Measurements from ENCODE around the gene HOXD4.
A peak's percentile ranks its signal among the peaks of the same experiment; 100 is the strongest.

The HOXD4 gene

DNA sequence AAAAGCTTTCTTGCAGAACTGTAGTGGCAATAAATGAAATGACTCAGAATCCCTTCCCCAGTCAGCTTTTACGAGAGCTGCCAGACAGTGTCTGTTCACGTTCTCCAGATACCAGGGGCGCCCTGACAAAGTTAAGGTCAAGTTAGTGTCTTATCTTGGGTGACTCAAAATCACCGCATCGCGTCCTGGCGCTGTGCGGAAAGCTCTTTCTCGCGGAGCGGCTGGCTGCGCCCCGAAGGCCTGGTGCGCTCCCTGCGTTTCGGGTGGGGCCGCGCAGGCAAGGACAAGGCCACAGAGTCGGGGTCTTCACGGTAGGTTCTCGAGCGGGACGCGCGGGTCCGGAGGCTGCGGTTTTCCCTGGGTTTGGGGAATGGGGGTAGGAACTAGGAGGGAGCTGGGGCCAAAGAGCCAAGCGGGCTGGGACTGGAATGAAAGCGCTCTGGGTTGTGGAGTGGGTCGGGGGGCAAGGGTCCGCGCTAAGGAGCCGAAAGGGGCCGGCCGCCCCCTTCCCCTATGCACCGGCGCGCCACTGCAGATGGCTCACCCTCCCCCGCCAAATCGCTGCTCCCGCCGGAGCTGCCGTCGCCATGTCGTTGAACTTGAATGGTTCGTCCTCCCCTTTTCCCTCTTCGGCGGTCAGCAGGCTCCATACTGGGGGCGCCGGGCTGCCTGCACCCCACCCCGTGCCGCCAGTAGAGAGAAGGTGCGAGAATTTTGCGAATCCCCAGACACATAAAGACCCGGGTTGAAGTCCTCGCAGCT is 46.9 kb upstream of the HOXD4 start:
- Histone ChIP-seq H3K4me1 (peaks cover 0 to 59% (median 45%) of the 10 kb centered on the region in 4 donors), H3K27ac (no peak overlapping the region), H3K36me3 (no peaks in the 10 kb centered on the region), H3K9me3 (no peaks in the 10 kb centered on the region), H3K27me3 (peaks cover 26 to 99% of the 10 kb centered on the region in 2 donors), H3K4me3 (peak overlapping the region in 1 of 2 donors; percentile 5)
- TF ChIP-seq, protein P1, sequence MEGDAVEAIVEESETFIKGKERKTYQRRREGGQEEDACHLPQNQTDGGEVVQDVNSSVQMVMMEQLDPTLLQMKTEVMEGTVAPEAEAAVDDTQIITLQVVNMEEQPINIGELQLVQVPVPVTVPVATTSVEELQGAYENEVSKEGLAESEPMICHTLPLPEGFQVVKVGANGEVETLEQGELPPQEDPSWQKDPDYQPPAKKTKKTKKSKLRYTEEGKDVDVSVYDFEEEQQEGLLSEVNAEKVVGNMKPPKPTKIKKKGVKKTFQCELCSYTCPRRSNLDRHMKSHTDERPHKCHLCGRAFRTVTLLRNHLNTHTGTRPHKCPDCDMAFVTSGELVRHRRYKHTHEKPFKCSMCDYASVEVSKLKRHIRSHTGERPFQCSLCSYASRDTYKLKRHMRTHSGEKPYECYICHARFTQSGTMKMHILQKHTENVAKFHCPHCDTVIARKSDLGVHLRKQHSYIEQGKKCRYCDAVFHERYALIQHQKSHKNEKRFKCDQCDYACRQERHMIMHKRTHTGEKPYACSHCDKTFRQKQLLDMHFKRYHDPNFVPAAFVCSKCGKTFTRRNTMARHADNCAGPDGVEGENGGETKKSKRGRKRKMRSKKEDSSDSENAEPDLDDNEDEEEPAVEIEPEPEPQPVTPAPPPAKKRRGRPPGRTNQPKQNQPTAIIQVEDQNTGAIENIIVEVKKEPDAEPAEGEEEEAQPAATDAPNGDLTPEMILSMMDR (IDR thresholded peaks at IDR 0.05), result no peak
- intact Hi-C loops (cut with DNase I; ENCODE audit: low total_unique reads), result no loop called here
- DNase-seq, result no peak

DNA sequence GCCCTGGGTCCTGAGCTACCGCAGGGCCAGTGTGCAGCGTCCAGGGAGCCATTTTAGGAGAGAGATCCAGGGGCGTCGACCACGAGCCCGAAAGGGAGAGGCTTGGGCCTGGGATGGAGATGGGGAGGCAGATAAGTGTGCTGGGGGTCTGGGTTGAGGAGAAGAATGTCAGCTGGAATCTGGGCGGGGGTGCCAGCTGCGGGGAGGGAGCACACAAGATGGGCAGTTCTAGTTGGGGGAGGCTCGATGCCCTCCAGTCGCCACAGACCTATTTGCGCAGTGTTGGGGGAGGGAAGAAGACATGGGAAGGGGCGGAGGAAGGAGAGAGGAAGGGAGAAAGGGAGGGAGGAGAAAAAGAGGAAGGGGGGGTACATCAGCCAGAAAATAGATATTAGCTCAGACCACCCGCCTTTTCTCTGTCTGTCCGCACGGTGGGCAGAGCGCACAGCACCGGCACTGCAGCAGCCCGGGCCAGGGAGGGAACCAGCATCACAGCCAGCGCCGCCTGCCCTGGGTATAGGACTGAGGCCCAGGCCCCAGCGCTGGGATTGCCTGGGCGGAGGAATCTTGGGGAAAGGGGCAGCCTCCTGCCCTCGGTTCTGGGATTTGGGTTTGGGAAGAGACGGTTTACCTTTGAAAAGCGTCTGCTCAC is 46.1 kb upstream of the HOXD4 start:
- no peaks in the 10 kb centered on the region for H3K36me3 ChIP-seq
- peak overlapping the region in 1 of 2 donors; percentile 5 for H3K4me3 ChIP-seq
- no peak overlapping the region for H3K27ac ChIP-seq
- intact Hi-C loops (cut with DNase I; ENCODE audit: low total_unique reads), result no loop called here
- TF ChIP-seq, protein P1 (IDR thresholded peaks at IDR 0.05), result no peak
- H3K27me3 ChIP-seq, result peaks cover 22 to 99% of the 10 kb centered on the region in 2 donors
- no peaks in the 10 kb centered on the region for H3K9me3 ChIP-seq
- H3K4me1 ChIP-seq, result peaks cover 0 to 52% (median 39%) of the 10 kb centered on the region in 4 donors
- no peak for DNase-seq

DNA sequence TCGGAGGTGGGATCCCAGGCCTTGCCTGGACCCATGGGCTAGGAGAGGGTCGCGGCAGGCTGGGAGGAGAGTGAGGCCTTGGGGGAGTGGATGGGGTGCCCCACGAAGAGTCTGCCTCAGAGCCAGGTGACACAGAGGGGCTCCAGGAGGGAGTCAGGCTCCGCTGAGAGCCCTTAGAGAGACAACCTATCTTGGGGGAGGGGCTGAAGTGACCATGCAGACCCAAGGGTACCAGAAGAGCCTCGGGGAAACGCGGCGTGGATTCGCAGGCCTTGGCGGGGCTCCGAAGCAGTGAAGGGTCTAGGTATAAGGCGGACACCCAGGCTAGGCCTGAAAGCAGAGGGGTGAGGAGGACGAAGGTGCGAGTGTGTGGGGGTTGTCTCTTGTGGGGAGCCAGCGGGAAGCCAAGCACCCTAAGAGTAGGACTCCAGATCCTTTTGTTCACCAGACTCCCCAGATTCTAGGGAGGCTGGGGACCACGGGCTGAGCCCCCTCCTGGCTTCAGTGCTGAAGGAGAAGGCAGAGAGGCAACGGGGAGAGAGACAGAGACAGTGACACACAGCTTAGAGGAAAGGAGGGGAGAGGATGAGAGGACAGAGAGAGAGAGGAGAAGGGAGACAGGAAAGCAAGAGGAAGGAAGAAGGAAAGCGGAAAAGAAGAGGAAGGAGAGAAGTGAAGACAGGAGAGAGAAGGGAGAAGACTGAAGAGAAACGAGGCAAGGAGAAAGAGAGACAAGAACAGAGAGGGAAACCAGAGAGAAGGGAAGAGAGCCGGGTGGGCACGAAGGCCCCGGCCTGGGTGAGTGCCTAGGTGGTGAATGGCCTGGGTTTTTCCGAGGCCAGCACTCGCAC is 45.4 kb upstream of the HOXD4 start:
- no peaks in the 10 kb centered on the region for H3K9me3 ChIP-seq
- H3K36me3 ChIP-seq, result no peaks in the 10 kb centered on the region
- DNase-seq, result no peak
- peak overlapping the region in 1 of 2 donors; percentile 41 for H3K4me3 ChIP-seq
- TF ChIP-seq, protein P1 (IDR thresholded peaks at IDR 0.05), result no peak
- peaks cover 15 to 99% of the 10 kb centered on the region in 2 donors for H3K27me3 ChIP-seq
- H3K27ac ChIP-seq, result no peak overlapping the region
- H3K4me1 ChIP-seq, result peaks cover 0 to 47% (median 37%) of the 10 kb centered on the region in 4 donors
- intact Hi-C loops (cut with DNase I; ENCODE audit: low total_unique reads), result no loop called here

DNA sequence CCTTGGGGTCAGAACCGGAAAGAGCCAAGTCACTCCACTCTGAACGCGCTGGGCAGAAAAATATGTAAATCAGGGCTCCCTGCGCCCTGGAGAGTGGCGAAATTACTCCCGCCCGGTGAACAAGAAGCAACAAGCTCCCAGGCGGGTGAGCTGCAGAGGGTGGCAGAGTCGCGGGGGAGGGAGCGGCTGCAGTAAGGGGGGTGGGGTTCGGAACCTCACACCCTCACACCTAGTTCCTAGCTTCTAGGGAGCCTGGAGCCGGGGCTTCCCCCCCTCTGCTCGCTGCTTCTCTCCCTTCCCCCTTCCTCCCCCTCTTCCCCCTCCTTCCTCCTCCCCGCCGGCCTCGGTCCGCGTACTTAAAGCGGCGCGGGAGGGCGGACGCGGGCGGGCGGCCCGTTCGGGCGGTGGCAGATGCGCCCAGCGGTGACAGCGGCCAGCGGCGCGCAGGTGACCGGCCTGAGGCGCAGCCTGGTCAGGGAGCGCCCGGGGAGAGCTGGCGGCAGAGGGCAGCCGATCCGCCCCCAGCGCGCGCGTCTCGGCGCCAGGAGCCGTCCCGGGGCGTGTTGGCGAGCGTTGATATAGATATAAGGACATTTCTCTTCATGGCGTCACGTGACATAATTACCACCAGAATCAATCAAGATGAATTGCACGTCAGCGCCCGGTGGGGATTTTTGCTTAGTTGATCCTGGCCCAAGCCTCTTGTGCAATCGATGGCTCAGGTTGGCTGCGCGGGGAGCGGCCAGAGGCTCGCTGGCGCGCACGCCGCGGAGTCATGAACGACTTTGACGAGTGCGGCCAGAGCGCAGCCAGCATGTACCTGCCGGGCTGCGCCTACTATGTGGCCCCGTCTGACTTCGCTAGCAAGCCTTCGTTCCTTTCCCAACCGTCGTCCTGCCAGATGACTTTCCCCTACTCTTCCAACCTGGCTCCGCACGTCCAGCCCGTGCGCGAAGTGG is 44.5 kb upstream of the HOXD4 start, which contains the start of gene HOXD11:
HOXD11 (plus strand) TSS at position 700 of the 959 bp plus-strand sequence; CDS start at position 776, 76 bp downstream.
- Histone ChIP-seq H3K36me3 (no peaks in the 10 kb centered on the region), H3K27ac (no peak within 1 kb of the TSS), H3K4me1 (peaks cover 0 to 47% (median 37%) of the 10 kb centered on the region in 4 donors), H3K9me3 (no peaks in the 10 kb centered on the region), H3K4me3 (peak within 1 kb of the TSS; percentile 10 to 41), H3K27me3 (peaks cover 19 to 99% of the 10 kb centered on the region in 2 donors)
- TF ChIP-seq, protein P1 (IDR thresholded peaks at IDR 0.05), result no peak
- intact Hi-C loops (cut with DNase I; ENCODE audit: low total_unique reads), result no loop called here
- DNase-seq, result no peak
